HG03521 (cell line): Measurements from ENCODE around the gene SH3GL3.

Source experiments
- ATAC-seq: cut with Tn5 transposase; IDR thresholded peaks from one replicate; pipeline ENCODE4 v1.9.1; 2021; ENCODE audit warnings: mild to moderate bottlenecking, moderate library complexity; ENCODE audit not compliant: unreplicated experiment

SH3GL3 gene

GRCh38 chr15:83446904-83447709 lies at the start of gene SH3GL3:
SH3GL3 (plus strand) TSS chr15:83447341; CDS start chr15:83447534, 193 bp downstream.
- peak; percentile 74 for ATAC-seq

GRCh38 chr15:83398626-83399025 lies 48.5 kb upstream of the SH3GL3 start:
- no peak for ATAC-seq

- no peak for ATAC-seq
Observed at GRCh38 chr15:83404121-83404520, 43.0 kb upstream of the SH3GL3 start.

- no peak for ATAC-seq
Observed at GRCh38 chr15:83410532-83410931, 36.6 kb upstream of the SH3GL3 start.

GRCh38 chr15:83413054-83413719 lies 34.0 kb upstream of the SH3GL3 start:
- no peak for ATAC-seq

- no peak for ATAC-seq
Observed at GRCh38 chr15:83422081-83422480, 25.1 kb upstream of the SH3GL3 start.

- ATAC-seq = no peak
Observed at GRCh38 chr15:83422541-83422940, 24.6 kb upstream of the SH3GL3 start.

- no peak for ATAC-seq
Observed at GRCh38 chr15:83424101-83424500, 23.0 kb upstream of the SH3GL3 start.

GRCh38 chr15:83430441-83430840 lies 16.7 kb upstream of the SH3GL3 start:
- ATAC-seq = no peak

- ATAC-seq = no peak
Observed at GRCh38 chr15:83431521-83431920, 15.6 kb upstream of the SH3GL3 start.

- ATAC-seq = no peak
Observed at GRCh38 chr15:83435202-83435601, 11.9 kb upstream of the SH3GL3 start.

- ATAC-seq = no peak
Observed at GRCh38 chr15:83435782-83436181, 11.4 kb upstream of the SH3GL3 start.

- ATAC-seq = no peak
Observed at GRCh38 chr15:83436513-83437158, 10.5 kb upstream of the SH3GL3 start.

GRCh38 chr15:83443076-83443847 lies 3.9 kb upstream of the SH3GL3 start:
- ATAC-seq = no peak

GRCh38 chr15:83444936-83445335 lies 2.2 kb upstream of the SH3GL3 start:
- ATAC-seq = no peak

- no peak for ATAC-seq
Observed at GRCh38 chr15:83445643-83446042, 1.5 kb upstream of the SH3GL3 start.

GRCh38 chr15:83446417-83446816 lies 724 bp upstream of the SH3GL3 start:
- ATAC-seq = no peak

- no peak for ATAC-seq
Observed at GRCh38 chr15:83449250-83449671, 2.1 kb downstream of the SH3GL3 start.

GRCh38 chr15:83449937-83450506 lies 2.9 kb downstream of the SH3GL3 start:
- no peak for ATAC-seq

GRCh38 chr15:83457149-83457548 lies 10.0 kb downstream of the SH3GL3 start:
- ATAC-seq = no peak

- no peak for ATAC-seq
Observed at GRCh38 chr15:83458381-83458780, 11.2 kb downstream of the SH3GL3 start.
